ENCODE results near the gene PDCD4. TPM values are rescaled to one million over a fixed set of nuclear protein-coding genes. Genes with fewer than 3 reads are reported as not detected.

The PDCD4 gene
- total and polyA plus RNA-seq, 10 of the 15 experiments (the other 5 are each of a cell fraction or from before 2014, with no cell fraction given) = 101 to 372 (median 171) TPM

DNA sequence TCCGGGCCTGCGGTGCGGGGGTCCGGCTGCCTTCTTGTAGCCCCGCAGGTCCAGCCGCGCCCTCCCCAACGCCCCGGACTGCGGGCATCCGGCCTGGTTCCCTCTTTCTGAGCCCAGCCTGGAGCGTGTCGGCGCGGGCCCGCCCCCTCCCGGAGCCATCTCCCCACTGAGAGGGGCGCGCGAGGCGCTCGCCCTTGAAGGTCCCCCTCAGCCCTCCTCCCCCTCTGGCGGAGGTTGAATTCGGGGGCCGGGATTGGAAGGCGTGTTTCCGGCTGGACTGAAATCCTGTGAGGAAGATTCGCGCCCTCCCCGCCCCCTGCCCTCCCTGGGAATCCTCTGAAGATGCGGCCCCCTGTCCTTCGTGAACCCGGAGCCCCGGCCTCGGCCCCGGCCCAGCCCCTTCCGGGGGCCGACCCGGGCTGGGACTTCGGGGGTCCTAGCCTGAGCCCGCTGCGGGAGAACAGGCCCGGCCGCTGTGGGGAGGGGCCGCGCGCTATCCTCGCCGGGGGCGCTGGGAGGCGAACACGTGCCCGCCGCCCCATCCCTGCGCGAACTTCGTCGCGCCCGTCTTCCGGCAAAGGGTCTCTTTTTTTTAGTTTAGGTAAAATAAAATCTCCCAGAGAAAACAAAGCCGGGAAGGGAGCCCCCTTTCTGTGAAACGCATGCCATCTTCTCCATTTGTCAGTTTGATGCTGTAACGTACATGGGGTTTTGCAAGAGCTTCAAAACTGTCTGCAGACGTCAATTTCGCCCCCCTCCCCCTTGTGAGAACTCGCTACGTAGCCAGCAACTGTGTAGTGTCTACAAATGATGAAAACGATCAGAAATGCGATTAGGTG, 636 bp downstream of the PDCD4 start (continued):
- TF ChIP-seq, protein P1, sequence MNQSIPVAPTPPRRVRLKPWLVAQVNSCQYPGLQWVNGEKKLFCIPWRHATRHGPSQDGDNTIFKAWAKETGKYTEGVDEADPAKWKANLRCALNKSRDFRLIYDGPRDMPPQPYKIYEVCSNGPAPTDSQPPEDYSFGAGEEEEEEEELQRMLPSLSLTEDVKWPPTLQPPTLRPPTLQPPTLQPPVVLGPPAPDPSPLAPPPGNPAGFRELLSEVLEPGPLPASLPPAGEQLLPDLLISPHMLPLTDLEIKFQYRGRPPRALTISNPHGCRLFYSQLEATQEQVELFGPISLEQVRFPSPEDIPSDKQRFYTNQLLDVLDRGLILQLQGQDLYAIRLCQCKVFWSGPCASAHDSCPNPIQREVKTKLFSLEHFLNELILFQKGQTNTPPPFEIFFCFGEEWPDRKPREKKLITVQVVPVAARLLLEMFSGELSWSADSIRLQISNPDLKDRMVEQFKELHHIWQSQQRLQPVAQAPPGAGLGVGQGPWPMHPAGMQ (IDR thresholded peaks at IDR 0.05; ENCODE audit: borderline replicate concordance) = no peak
- TF ChIP-seq CHD1 (IDR thresholded peaks at IDR 0.05; ENCODE audit: low read depth, low read length) (0 out of 2 replicates have a peak, but pooled peaks have one; percentile 76), BMI1 (IDR thresholded peaks at IDR 0.05; ENCODE audit: borderline replicate concordance) (no peak), ZNF622 (IDR thresholded peaks at IDR 0.05) (no peak)
- TF ChIP-seq, protein P2, sequence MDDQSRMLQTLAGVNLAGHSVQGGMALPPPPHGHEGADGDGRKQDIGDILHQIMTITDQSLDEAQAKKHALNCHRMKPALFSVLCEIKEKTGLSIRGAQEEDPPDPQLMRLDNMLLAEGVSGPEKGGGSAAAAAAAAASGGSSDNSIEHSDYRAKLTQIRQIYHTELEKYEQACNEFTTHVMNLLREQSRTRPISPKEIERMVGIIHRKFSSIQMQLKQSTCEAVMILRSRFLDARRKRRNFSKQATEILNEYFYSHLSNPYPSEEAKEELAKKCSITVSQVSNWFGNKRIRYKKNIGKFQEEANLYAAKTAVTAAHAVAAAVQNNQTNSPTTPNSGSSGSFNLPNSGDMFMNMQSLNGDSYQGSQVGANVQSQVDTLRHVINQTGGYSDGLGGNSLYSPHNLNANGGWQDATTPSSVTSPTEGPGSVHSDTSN (IDR thresholded peaks at IDR 0.05; ENCODE audit: insufficient replicate concordance, low read depth, low read length) = no peak

Measured in GM12878 (cell line).